GM12892 (cell line): ENCODE measurements around the gene SFPQ.

Experiments
- POLR2A ChIP-seq: IDR thresholded peaks from 2 replicates; pipeline ENCODE4 v1.6.1; 2011; ENCODE audit warnings: low read depth, low read length, control low read depth
- POLR2AphosphoS5 ChIP-seq: IDR thresholded peaks from 2 replicates; pipeline ENCODE4 v1.6.1; 2011; ENCODE audit warnings: low read depth, low read length, control low read depth
- TAF1 ChIP-seq: IDR thresholded peaks from 2 replicates; pipeline ENCODE4 v1.6.1; 2011; ENCODE audit warnings: low read depth, mild to moderate bottlenecking, control low read depth, low read length, borderline replicate concordance

GRCh38 chr1:35215346-35215745 is 22.4 kb upstream of the SFPQ start:
- TF ChIP-seq POLR2A, result no peak
- no peak for TF ChIP-seq POLR2AphosphoS5
- TF ChIP-seq TAF1, result no peak
